ENCODE measurements around the gene JAKMIP1.

JAKMIP1 gene

GRCh38 chr4:6205973-6206372 is 5.6 kb upstream of the JAKMIP1 start:
- no peak overlapping the region for H3K9ac ChIP-seq (ENCODE audit: insufficient read length, low read depth)
- peaks cover 16% of the 10 kb centered on the region for H3K27me3 ChIP-seq (ENCODE audit: insufficient read depth, insufficient read length)
- H3K4me3 ChIP-seq (ENCODE audit: insufficient read length, low read depth), result no peak overlapping the region
- H3K9me3 ChIP-seq (ENCODE audit: insufficient read depth, low read length), result peaks cover 7% of the 10 kb centered on the region; the same call in 1 of the 2 replicates
- no peak for DNase-seq (ENCODE audit: low read depth, low spot score)
- H3K4me1 ChIP-seq (ENCODE audit: insufficient read depth, insufficient read length), result peaks cover 1% of the 10 kb centered on the region
- TF ChIP-seq YY1 (IDR thresholded peaks at IDR 0.05; ENCODE audit: insufficient read depth, insufficient read length), result no peak
- TF ChIP-seq ZNF274 (IDR thresholded peaks at IDR 0.05; ENCODE audit: low read depth, low read length), result no peak
- TF ChIP-seq SUZ12 (IDR thresholded peaks at IDR 0.05; ENCODE audit: extremely low read depth, insufficient read depth, insufficient read length), result no peak
- no peaks in the 10 kb centered on the region for H3K36me3 ChIP-seq (ENCODE audit: insufficient read depth, insufficient read length, low read length)

- H3K9me3 ChIP-seq (ENCODE audit: insufficient read depth, low read length), result peaks cover 7% of the 10 kb centered on the region; the same call in 1 of the 2 replicates
- H3K9ac ChIP-seq (ENCODE audit: insufficient read length, low read depth), result no peak overlapping the region
- TF ChIP-seq SUZ12 (IDR thresholded peaks at IDR 0.05; ENCODE audit: extremely low read depth, insufficient read depth, insufficient read length), result no peak
- no peak for TF ChIP-seq YY1 (IDR thresholded peaks at IDR 0.05; ENCODE audit: insufficient read depth, insufficient read length)
- no peaks in the 10 kb centered on the region for H3K36me3 ChIP-seq (ENCODE audit: insufficient read depth, insufficient read length, low read length)
- H3K4me1 ChIP-seq (ENCODE audit: insufficient read depth, insufficient read length), result peaks cover 2% of the 10 kb centered on the region
- no peak overlapping the region for H3K4me3 ChIP-seq (ENCODE audit: insufficient read length, low read depth)
- no peak for DNase-seq (ENCODE audit: low read depth, low spot score)
- H3K27me3 ChIP-seq (ENCODE audit: insufficient read depth, insufficient read length), result peaks cover 19% of the 10 kb centered on the region
Observed at GRCh38 chr4:6205567-6205931, 5.2 kb upstream of the JAKMIP1 start.

DNA sequence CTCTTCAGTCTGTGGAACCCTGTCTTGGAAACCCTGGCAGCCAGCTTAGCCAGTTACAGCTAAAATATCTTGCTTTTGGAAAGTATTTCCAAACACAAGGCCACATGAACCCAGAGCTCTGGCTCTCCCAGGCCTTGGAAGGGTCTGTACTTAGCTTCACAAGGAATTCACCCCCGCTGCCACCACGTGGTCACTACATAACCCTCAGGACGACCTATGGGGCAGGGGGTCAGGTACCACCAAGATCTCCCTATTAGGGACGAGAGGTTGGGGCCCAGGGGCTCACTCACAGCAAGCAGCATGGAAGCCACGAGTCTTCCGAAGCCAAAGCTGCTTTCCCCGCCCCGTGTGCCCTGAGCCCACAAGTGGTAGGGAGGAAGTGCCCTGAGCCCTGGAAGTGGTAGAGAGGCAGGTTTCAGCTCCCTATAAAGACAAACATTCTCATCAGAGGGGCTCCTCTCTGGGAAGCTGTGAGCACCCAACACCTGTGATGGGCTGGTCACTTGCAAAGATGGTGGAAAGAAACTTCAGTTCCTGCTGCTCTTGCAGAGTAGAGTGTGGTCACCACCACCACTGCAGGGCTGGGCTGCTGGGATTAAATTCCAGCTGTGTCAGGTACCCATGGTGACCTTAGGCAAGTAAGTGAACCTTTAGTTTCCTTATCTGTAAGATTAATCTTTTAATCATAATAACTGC is 4.7 kb upstream of the JAKMIP1 start:
- no peaks in the 10 kb centered on the region for H3K36me3 ChIP-seq (ENCODE audit: insufficient read depth, insufficient read length, low read length)
- H3K4me3 ChIP-seq (ENCODE audit: insufficient read length, low read depth), result no peak overlapping the region
- peaks cover 2% of the 10 kb centered on the region for H3K4me1 ChIP-seq (ENCODE audit: insufficient read depth, insufficient read length)
- no peak overlapping the region for H3K9ac ChIP-seq (ENCODE audit: insufficient read length, low read depth)
- H3K27me3 ChIP-seq (ENCODE audit: insufficient read depth, insufficient read length), result peaks cover 19% of the 10 kb centered on the region
- no peak for TF ChIP-seq YY1 (IDR thresholded peaks at IDR 0.05; ENCODE audit: insufficient read depth, insufficient read length)
- no peak for TF ChIP-seq ZNF274 (IDR thresholded peaks at IDR 0.05; ENCODE audit: low read depth, low read length)
- no peak for TF ChIP-seq SUZ12 (IDR thresholded peaks at IDR 0.05; ENCODE audit: extremely low read depth, insufficient read depth, insufficient read length)
- H3K9me3 ChIP-seq (ENCODE audit: insufficient read depth, low read length), result peaks cover 7% of the 10 kb centered on the region; the same call in 1 of the 2 replicates
- no peak for DNase-seq (ENCODE audit: low read depth, low spot score)

GRCh38 chr4:6204098-6204497 is 3.7 kb upstream of the JAKMIP1 start:
- Histone ChIP-seq H3K9ac (ENCODE audit: insufficient read length, low read depth) (no peak overlapping the region), H3K27me3 (ENCODE audit: insufficient read depth, insufficient read length) (peaks cover 19% of the 10 kb centered on the region), H3K4me1 (ENCODE audit: insufficient read depth, insufficient read length) (peaks cover 2% of the 10 kb centered on the region), H3K4me3 (ENCODE audit: insufficient read length, low read depth) (no peak overlapping the region), H3K36me3 (ENCODE audit: insufficient read depth, insufficient read length, low read length) (no peaks in the 10 kb centered on the region), H3K9me3 (ENCODE audit: insufficient read depth, low read length) (peaks cover 7% of the 10 kb centered on the region; the same call in 1 of the 2 replicates)
- TF ChIP-seq ZNF274 (IDR thresholded peaks at IDR 0.05; ENCODE audit: low read depth, low read length) (no peak), SUZ12 (IDR thresholded peaks at IDR 0.05; ENCODE audit: extremely low read depth, insufficient read depth, insufficient read length) (no peak), YY1 (IDR thresholded peaks at IDR 0.05; ENCODE audit: insufficient read depth, insufficient read length) (no peak)
- no peak for DNase-seq (ENCODE audit: low read depth, low spot score)

DNA sequence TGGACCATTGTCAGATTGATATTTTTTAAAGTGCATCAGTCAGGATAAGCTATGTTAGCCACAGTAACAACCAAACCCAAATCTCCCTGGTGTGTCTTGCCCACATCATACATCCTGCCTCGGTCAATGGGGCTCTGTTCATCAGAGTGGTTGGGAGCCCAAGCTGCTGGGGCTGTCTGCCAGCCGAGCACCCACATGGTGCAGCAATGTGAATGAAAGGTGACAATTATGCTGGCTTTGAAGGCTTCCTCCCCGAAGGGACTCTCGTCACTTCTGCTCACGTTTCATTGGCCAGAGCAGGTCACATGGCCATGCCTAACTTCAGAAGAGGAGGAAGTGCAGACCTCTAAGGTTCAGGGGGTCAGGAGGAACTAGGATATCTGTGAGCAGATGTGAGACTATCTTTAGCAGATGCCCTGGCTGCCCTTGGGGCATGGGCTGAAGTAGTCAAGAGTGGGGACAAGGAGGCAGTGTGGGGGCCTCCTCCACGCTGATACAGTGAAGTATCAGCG is 1.3 kb upstream of the JAKMIP1 start:
- peaks cover 19% of the 10 kb centered on the region for H3K27me3 ChIP-seq (ENCODE audit: insufficient read depth, insufficient read length)
- no peaks in the 10 kb centered on the region for H3K36me3 ChIP-seq (ENCODE audit: insufficient read depth, insufficient read length, low read length)
- H3K9ac ChIP-seq (ENCODE audit: insufficient read length, low read depth), result no peak overlapping the region
- TF ChIP-seq ZNF274 (IDR thresholded peaks at IDR 0.05; ENCODE audit: low read depth, low read length) (no peak), YY1 (IDR thresholded peaks at IDR 0.05; ENCODE audit: insufficient read depth, insufficient read length) (no peak), SUZ12 (IDR thresholded peaks at IDR 0.05; ENCODE audit: extremely low read depth, insufficient read depth, insufficient read length) (no peak)
- peaks cover 13% of the 10 kb centered on the region for H3K4me1 ChIP-seq (ENCODE audit: insufficient read depth, insufficient read length)
- H3K9me3 ChIP-seq (ENCODE audit: insufficient read depth, low read length), result peaks cover 7% of the 10 kb centered on the region; the same call in 1 of the 2 replicates
- DNase-seq (ENCODE audit: low read depth, low spot score), result no peak
- no peak overlapping the region for H3K4me3 ChIP-seq (ENCODE audit: insufficient read length, low read depth)

DNA sequence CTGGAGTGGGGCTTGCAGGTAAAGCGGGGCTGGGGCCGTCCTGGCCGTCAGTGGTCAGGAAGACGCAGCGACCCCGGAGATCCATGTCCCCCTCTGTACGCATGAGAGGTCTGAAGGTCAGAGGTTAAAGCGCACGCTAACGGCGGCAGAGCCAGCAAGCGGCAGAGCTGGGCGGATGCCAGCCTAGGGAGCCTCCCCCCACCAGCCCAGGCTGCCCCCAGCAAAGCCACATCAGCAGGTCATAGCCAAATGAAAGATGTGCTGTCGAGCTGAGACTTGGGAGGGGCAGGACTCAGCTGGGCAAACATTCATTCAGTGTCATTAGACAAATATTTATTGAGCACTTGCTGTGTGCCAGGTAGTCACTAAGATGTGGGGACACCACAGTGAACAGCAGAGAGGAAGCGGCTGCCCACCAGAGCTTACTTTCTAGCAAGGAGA is 593 bp upstream of the JAKMIP1 start:
- H3K27me3 ChIP-seq (ENCODE audit: insufficient read depth, insufficient read length), result peaks cover 19% of the 10 kb centered on the region
- peaks cover 17% of the 10 kb centered on the region for H3K4me1 ChIP-seq (ENCODE audit: insufficient read depth, insufficient read length)
- TF ChIP-seq YY1 (IDR thresholded peaks at IDR 0.05; ENCODE audit: insufficient read depth, insufficient read length) (no peak), ZNF274 (IDR thresholded peaks at IDR 0.05; ENCODE audit: low read depth, low read length) (no peak), SUZ12 (IDR thresholded peaks at IDR 0.05; ENCODE audit: extremely low read depth, insufficient read depth, insufficient read length) (no peak)
- H3K9ac ChIP-seq (ENCODE audit: insufficient read length, low read depth), result peak overlapping the region; percentile 78
- DNase-seq (ENCODE audit: low read depth, low spot score), result no peak
- H3K9me3 ChIP-seq (ENCODE audit: insufficient read depth, low read length), result peaks cover 7% of the 10 kb centered on the region; the same call in 1 of the 2 replicates
- H3K4me3 ChIP-seq (ENCODE audit: insufficient read length, low read depth), result peak overlapping the region; percentile 71
- no peaks in the 10 kb centered on the region for H3K36me3 ChIP-seq (ENCODE audit: insufficient read depth, insufficient read length, low read length)

- Histone ChIP-seq H3K4me3 (ENCODE audit: insufficient read length, low read depth) (peak overlapping the region; percentile 61), H3K9me3 (ENCODE audit: insufficient read depth, low read length) (peaks cover 7% of the 10 kb centered on the region; the same call in 1 of the 2 replicates), H3K36me3 (ENCODE audit: insufficient read depth, insufficient read length, low read length) (no peaks in the 10 kb centered on the region), H3K9ac (ENCODE audit: insufficient read length, low read depth) (peak overlapping the region; percentile 74), H3K27me3 (ENCODE audit: insufficient read depth, insufficient read length) (peaks cover 19% of the 10 kb centered on the region), H3K4me1 (ENCODE audit: insufficient read depth, insufficient read length) (peaks cover 17% of the 10 kb centered on the region)
- TF ChIP-seq YY1 (IDR thresholded peaks at IDR 0.05; ENCODE audit: insufficient read depth, insufficient read length) (no peak), ZNF274 (IDR thresholded peaks at IDR 0.05; ENCODE audit: low read depth, low read length) (no peak), SUZ12 (IDR thresholded peaks at IDR 0.05; ENCODE audit: extremely low read depth, insufficient read depth, insufficient read length) (no peak)
- no peak for DNase-seq (ENCODE audit: low read depth, low spot score)
Observed at GRCh38 chr4:6199422-6199921, 877 bp downstream of the JAKMIP1 start.

Data from NT2/D1 (cell line).